Measurements from ENCODE around the gene PRTFDC1. TPM values are rescaled to one million over a fixed set of nuclear protein-coding genes. Genes with fewer than 3 reads are reported as not detected.

PRTFDC1 gene
- total RNA-seq, 1 experiment from 2014 or later: not detected

GRCh38 chr10:24884316-24884715 is 68.1 kb downstream of the PRTFDC1 start:
- no peaks in the 10 kb centered on the region for H3K36me3 ChIP-seq (ENCODE audit: control insufficient read depth in 1 of 2, insufficient read depth in 2 of 2, low read length in 2 of 2)
- H2AFZ ChIP-seq (ENCODE audit: low read depth, low read length, poor library complexity, severe bottlenecking): no peak overlapping the region
- BruUV-seq (replicated peaks): no TSS peak
- H3K9me3 ChIP-seq (ENCODE audit: control insufficient read depth in 1 of 2, insufficient read depth in 1 of 2, low read depth in 1 of 2, low read length in 2 of 2): no peaks in the 10 kb centered on the region
- no peak overlapping the region for H3K4me2 ChIP-seq (ENCODE audit: low read length)
- no peak overlapping the region for H3K4me3 ChIP-seq (replicated peaks in 1 of 2; ENCODE audit: low read depth in 1 of 2, low read length in 2 of 2)
- intact Hi-C loops (cut with micrococcal nuclease): no loop called here
- no peaks in the 10 kb centered on the region for H3K79me2 ChIP-seq (ENCODE audit: insufficient read depth, low read length)
- H3K9ac ChIP-seq (ENCODE audit: low read length): no peak overlapping the region
- H3K9me2 ChIP-seq (ENCODE audit: insufficient read depth): no peaks in the 10 kb centered on the region
- DNase-seq (ENCODE audit: low read depth, low spot score) (no peak), ATAC-seq (no peak)
- H3K4me1 ChIP-seq (ENCODE audit: control insufficient read depth in 1 of 2, insufficient read depth in 2 of 2, low read length in 2 of 2): peaks cover under 1 to 7% of the 10 kb centered on the region in 2 experiments
- TF ChIP-seq SIN3A (IDR thresholded peaks at IDR 0.05; ENCODE audit: low read depth) (no peak), FOSL1 (IDR thresholded peaks at IDR 0.05; ENCODE audit: low read depth) (no peak), YY1 (IDR thresholded peaks at IDR 0.05; ENCODE audit: extremely low read depth, insufficient replicate concordance, low read depth, low read length) (no peak), CEBPB (IDR thresholded peaks at IDR 0.05; ENCODE audit: low read depth) (no peak), ZNF274 (IDR thresholded peaks at IDR 0.05; ENCODE audit: low read depth, low read length) (no peak), SRF (IDR thresholded peaks at IDR 0.05; ENCODE audit: low read depth) (no peak), POLR2AphosphoS5 (IDR thresholded peaks at IDR 0.05; ENCODE audit: low read depth, low read length) (no peak), ATF3 (IDR thresholded peaks at IDR 0.05) (no peak), EGR1 (IDR thresholded peaks at IDR 0.05; ENCODE audit: low read depth) (no peak), ZFX (IDR thresholded peaks at IDR 0.05) (no peak), MAX (IDR thresholded peaks at IDR 0.05) (no peak), ZBTB33 (IDR thresholded peaks at IDR 0.05; ENCODE audit: extremely low read depth, insufficient replicate concordance, low read length) (no peak), RAD21 (IDR thresholded peaks at IDR 0.05; ENCODE audit: low read depth) (no peak), POLR2A (IDR thresholded peaks at IDR 0.05; ENCODE audit: borderline replicate concordance, extremely low read depth, insufficient read depth, insufficient read length) (no peak), CBX3 (IDR thresholded peaks at IDR 0.05; ENCODE audit: low read depth) (no peak)
- RAD21 ChIA-PET (ENCODE audit: low non-redundant PET in 1 of 2, low total read pairs in 2 of 2, uncharacterized antibody in 2 of 2, unreplicated experiment in 2 of 2): interaction anchor here in 1 of 2 experiments (0.6 kb wide), 1 partner anchor 39 kb away, joined by 3 read pairs; no protein-coding TSS in a partner anchor
- no peak overlapping the region for H3K27ac ChIP-seq (ENCODE audit: low read depth, low read length)
- no peaks in the 10 kb centered on the region for H3K27me3 ChIP-seq (ENCODE audit: insufficient read depth, low read length)
- H4K20me1 ChIP-seq (ENCODE audit: insufficient read depth): no peaks in the 10 kb centered on the region
- CTCF ChIA-PET: no interaction called here
- POLR2A ChIA-PET: no interaction called here

Data from HCT116 (cell line).